ENCODE measurements around the gene CAD.

The CAD gene

DNA sequence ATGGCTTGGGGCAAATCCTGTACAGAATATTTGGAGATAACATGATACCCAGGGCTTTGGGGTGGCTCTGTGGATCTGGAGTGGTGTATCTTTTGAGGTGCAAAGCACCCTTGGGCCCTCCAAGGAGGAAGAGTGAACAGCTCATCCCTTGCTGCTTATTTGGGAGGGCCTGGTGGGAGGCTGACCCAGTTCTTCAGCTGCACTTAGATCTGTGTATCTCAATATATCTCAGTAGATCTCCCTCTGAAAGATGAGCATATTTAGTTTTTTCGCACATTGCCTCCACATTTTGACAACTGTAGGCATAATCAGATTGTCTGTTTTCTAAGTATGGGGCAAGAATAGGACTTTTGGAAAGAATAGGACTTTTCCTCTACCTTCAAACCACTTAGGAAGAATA, 67.8 kb downstream of the CAD start:
- DNase-seq: no peak

DNA sequence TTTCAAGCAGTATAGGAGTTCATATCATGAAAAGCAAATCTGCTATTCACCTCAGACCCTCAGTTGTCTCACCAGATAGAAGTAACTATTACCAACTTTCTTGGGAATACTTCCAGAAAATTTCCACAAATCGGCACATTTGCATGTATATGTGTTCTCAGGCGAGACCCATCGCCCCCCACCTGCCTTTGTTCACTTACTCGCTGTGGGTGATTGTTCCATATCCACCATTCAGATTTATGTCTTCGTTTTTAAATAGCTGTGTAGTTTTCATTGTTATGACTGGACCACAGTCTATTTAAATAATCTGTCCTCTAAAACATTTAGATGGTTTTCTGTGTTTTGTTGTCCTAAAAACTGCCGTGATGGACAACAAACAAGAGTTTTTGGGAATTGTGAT, 68.3 kb downstream of the CAD start:
- no peak for DNase-seq

DNA sequence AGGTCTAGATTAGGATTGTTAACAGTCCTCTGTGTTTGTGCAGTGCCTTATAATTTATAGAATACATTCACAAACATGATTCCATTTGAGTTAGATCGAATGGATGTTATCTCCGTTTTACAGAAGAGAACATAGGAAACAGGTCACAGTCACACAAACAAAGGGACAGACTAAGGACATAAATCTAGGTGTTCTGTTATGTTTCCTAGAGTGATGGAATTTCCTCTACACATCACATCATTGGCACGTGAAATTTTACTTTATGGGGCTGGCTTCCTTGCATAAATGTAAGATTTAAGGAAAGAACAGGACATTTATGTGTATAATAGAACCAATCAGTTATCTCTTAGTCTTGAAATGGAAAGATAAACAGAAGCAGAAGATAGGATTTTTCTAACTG, 71.4 kb downstream of the CAD start:
- DNase-seq: no peak

GRCh38 chr2:27290549-27290948, 73.4 kb downstream of the CAD start:
- no peak for DNase-seq

- no peak for DNase-seq
These were observed 74.7 kb downstream of the CAD start for GRCh38 chr2:27291865-27292264.

All from inflammatory macrophage treated with lipopolysaccharide for 1 hour (primary cell).